Stimulated activated CD4-positive, alpha-beta T cell treated with anti-CD3 and anti-CD28 coated beads, Interleukin-15, amount 100 ng/mL, for 1 hour (primary cell): Measurements from ENCODE around the gene PHF1.

Experiments used
- DNase-seq, 2 donors: peaks; one replicate each; pipeline ENCODE4 v3.0.0-alpha.2; 2020; ENCODE audit warnings: low read depth in 1 of 2, low spot score in 1 of 2

PHF1 gene

GRCh38 chr6:33430991-33431879 is 20.4 kb downstream of the PHF1 start:
- peak; percentile 64 to 66 for DNase-seq

GRCh38 chr6:33431880-33432541 is 21.2 kb downstream of the PHF1 start:
- DNase-seq = no peak

- DNase-seq = no peak
These were observed 21.7 kb downstream of the PHF1 start for GRCh38 chr6:33432546-33432945.

- DNase-seq = no peak
These were observed 22.3 kb downstream of the PHF1 start for GRCh38 chr6:33433001-33433543.

GRCh38 chr6:33433544-33434191 is 22.9 kb downstream of the PHF1 start:
- DNase-seq = no peak

GRCh38 chr6:33434961-33435360 is 24.1 kb downstream of the PHF1 start:
- no peak for DNase-seq

GRCh38 chr6:33437666-33438065 is 26.9 kb downstream of the PHF1 start:
- DNase-seq = no peak

- DNase-seq = no peak
These were observed 28.3 kb downstream of the PHF1 start for GRCh38 chr6:33438978-33439594.

GRCh38 chr6:33439956-33440648 is 29.3 kb downstream of the PHF1 start:
- DNase-seq = no peak

GRCh38 chr6:33440649-33441309 is 30.0 kb downstream of the PHF1 start:
- DNase-seq = no peak

GRCh38 chr6:33441457-33441856 is 30.6 kb downstream of the PHF1 start:
- DNase-seq = no peak

GRCh38 chr6:33442283-33442682 is 31.5 kb downstream of the PHF1 start:
- no peak for DNase-seq

GRCh38 chr6:33443025-33443424 is 32.2 kb downstream of the PHF1 start:
- DNase-seq = no peak

- no peak for DNase-seq
These were observed 33.0 kb downstream of the PHF1 start for GRCh38 chr6:33443619-33444504.

- DNase-seq = no peak
These were observed 34.3 kb downstream of the PHF1 start for GRCh38 chr6:33445119-33445603.

- DNase-seq = no peak
These were observed 35.5 kb downstream of the PHF1 start for GRCh38 chr6:33446356-33446755.

GRCh38 chr6:33450434-33450833 is 39.6 kb downstream of the PHF1 start:
- DNase-seq = no peak

GRCh38 chr6:33451606-33452005 is 40.8 kb downstream of the PHF1 start:
- DNase-seq = no peak

- no peak for DNase-seq
These were observed 41.7 kb downstream of the PHF1 start for GRCh38 chr6:33452496-33452895.
